ENCODE measurements around the gene NDUFA5.

GRCh38 chr7:123598657-123599056, 41.0 kb upstream of the NDUFA5 start:
- TF ChIP-seq POLR2A (IDR thresholded peaks at IDR 0.05) = no peak
- TF ChIP-seq CTCF (IDR thresholded peaks at IDR 0.05) = no peak
- no peak for TF ChIP-seq POLR2AphosphoS5 (IDR thresholded peaks at IDR 0.05)

Data from prostate gland (tissue), 2 donors.